A172 (cell line): ENCODE data around the gene APOD. TPM values are rescaled to one million over a fixed set of nuclear protein-coding genes. Genes with fewer than 3 reads are reported as not detected.
A peak's percentile ranks its signal among the peaks of the same experiment; 100 is the strongest.

Experiments used
- DNase-seq: peaks from one replicate; pipeline ENCODE4 v3.0.0-alpha.2; 2015; ENCODE audit warnings: low spot score
- total RNA-seq: library from RNA; depleted of rRNA; stranded (reverse); fragments of >200 nt; shearing (Covaris generic); gene quantifications from 2 replicates; pipeline ENCODE4 v1.2.3, GENCODE V29; 2014

The APOD gene
- total RNA-seq, 1 experiment from 2014 or later = 0.17 TPM

DNA sequence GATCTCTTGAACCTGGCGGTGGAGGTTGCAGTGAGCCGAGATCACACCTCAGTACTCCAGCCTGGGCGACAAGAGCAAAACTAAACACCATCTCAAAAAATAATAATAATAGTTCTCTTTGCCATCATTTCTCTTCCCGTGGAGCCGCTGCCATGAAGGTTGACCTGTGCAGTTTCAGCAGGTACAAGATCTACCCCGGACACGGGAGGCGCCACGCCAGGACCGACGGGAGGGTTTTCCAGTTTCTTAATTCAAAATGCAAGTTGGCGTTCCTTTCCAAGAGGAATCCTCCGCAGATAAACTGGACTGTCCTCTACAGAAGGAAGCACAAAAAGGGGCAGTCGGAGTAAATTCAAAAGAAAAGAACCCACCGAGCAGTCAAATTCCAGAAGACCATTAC, 29.3 kb downstream of the APOD start:
- no peak for DNase-seq

DNA sequence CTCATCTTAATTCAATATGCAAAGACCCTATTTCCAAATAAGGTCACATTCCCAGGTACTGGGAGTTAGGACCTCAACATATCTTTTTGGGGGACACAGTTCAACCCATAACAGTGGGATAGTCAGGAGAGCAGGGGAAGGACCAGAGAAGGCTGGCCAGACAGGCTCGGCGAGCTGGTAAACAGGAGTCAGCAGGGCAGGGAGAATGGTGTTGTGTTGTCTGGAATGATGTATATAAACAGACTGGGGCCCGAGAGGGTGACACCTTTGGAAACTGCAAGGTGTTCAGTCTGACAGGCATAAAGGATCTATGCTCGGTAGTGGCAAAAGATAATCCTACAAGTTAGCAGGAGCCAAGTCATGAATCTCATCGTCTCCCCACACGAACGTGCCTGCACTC, 30.5 kb downstream of the APOD start:
- DNase-seq = no peak

DNA sequence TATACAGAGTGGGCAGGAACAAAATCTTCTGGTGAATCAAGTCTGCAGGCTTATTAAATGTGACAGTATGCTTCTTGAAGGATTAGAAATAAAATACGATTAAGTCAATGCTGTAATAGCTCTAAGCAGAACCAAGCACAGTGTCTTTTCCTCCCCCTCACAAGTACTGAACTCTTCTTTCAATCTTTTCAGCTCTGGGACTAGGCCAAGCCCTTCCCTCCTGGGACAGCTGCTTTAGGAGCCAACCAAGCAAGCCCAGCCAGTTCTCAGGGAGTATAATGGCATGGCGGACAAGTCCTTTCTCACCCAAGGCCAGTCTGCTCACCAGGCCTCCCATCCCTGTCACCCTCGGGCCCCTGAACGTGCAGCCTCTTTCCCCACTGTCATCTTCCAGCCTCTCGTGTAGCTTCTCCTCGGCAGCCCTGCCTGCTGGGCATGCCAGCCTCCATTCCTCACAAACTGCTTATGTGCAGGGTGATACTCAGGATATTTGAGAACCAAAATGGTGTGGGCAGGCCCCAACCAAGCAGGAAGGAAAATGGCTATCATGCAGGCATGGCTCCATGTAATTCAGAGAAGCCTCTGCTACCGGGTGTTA, 32.3 kb downstream of the APOD start:
- no peak for DNase-seq

DNA sequence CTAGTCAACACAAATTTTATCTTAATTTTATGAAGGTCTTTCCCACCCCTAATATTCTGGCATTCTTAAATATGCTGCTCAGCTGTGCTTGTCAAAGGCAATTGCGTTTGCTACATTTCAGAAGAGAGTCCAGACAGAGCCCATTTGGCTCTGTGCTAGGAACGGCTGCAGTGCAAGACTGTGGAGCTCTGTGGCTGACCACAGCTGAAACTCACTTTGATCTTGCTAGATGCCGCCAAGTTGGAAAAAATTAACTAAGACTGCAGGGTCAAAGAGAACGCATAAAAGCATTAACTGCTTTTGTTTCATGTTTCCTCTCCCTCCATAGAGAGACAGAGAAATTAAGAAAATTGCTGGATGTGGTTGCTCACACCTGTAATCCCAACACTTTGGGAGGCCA, 33.0 kb downstream of the APOD start:
- no peak for DNase-seq

DNA sequence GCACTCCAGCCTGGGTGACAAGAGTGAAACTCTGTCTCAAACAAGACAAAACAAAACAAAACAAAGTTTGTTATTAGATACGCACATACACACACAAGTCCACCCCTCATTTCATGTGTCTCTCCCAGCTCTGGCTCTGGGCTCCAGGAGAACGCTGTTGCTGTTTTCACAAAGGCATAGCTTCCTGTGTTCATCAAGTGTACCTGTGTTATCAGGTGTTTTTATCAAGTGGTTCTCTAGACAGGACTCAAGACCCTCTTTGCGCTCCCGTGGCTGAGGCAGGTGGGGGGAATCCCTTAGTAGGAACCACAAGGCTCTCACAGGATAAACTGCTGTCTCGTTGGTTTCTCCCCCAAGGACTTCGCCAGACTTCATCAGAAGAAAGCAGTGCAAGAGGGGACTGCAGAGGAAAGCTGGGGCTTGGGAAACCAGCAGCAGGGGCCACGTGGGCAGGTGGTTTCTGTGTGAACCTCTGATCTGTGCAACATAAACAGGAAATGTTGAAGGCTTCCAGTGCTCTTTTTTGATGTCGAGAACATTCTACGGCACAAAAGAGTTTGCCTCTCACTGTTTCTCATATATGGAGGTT, 33.7 kb downstream of the APOD start:
- no peak for DNase-seq

DNA sequence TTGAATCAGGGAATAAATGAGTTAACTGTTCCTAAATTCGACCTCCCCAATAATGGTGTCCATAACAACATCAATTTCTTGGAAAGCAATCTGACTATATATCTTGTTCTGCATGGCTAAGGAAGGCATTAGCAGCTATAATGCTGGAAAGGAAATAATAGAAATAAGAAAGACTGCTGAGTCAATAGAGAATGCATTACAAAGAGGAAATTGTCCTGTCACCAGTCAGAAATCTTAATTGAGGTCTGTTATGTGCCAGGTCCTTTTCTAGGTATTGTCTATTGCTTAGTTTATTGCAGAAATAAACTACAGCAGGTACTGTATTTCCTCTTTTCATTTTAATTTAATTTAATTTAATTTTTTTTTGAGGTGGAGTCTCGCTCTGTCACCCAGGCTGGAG, 34.8 kb downstream of the APOD start:
- DNase-seq = no peak

DNA sequence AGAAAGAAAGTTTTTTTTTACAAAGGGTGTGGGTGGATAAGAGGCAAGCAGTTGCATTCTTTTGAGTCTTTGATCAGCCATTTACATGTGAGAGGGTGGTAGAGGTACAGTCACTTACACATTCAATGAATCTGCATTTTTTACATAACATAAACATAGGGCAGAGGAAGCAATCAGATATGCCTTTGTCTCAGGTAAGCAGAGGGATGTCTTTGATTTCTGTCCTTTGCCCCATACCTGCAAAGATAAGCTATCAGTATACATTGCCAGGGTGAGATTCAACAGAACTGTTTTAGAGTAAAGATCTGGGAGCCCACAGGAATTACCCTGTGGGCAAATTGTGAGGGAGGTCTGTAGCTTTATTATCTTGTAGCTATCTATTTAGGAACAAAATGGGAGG, 35.2 kb downstream of the APOD start:
- no peak for DNase-seq

DNA sequence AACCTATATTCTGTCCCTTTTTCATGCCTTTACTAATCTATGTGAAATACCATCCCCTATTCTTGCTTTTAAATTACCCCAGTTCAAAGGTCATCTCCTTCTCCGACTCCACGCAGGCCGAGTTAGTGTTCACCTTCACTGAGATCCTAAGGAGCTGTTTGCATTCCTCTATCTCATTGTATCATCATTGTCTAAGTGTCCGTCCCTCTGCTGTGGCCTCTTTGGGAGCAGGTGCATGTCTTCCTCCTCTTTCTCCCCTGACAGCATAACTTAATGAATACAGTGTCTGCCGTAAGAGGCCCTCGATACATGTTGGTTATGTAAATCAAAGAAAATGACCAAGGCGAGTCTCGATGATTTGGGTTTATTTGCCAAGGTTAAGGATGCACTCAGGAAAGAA, 35.7 kb downstream of the APOD start:
- no peak for DNase-seq

DNA sequence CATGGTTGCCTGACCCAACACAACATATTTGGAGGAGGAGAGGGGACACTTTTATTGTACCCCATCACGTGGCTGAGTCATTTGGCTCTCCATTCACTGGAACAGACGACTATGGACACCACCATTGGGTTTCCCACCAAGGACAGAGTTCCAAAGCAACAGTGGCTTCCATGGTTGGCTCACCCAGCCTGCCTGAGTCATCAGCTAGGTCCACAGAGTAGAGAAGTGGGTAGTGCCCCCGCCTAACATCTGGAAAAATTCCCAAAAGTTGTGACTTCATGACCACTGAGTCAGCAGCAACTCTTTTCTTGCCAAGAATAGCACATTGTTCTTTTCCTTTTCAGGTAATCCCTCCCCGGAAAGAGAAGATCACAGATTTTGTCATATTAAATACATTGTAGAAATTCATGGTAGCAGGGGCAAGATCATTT, 37.6 kb downstream of the APOD start:
- peak; percentile 96 for DNase-seq

DNA sequence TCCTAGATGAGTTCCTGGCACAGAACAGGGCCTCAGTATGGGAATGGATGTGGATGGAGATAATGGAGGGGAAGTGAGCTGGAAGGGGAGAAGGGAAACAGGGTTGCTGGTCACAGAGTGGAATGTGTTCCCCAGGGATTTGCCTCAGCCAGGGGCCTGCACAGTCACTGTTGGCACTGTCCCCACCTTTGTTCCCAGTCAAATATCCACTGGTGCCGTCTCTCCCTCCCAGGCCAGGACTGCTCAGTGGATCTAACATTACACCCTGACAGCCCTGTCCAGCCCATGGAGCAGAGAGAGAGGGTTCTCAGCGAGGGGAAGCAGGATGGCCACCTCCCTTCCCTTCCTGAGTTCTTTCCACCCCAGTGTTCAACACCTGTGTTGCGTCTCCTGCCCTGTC, 39.1 kb downstream of the APOD start:
- DNase-seq = no peak

DNA sequence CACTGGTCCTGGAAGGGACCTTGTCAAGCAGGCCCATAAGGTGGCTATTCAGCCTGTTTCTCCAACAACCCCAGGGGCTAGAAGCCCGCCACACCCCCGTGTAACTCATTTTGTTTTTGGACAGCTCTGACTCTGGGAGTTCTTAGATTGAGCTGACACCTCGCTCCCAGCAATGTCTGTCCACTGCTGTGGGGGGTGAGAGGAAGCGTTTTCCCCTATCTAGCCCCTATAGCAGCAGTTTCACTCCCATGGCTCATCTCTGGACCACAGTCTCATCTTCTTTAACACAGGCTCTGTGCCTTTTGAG, 39.6 kb downstream of the APOD start:
- no peak for DNase-seq

DNA sequence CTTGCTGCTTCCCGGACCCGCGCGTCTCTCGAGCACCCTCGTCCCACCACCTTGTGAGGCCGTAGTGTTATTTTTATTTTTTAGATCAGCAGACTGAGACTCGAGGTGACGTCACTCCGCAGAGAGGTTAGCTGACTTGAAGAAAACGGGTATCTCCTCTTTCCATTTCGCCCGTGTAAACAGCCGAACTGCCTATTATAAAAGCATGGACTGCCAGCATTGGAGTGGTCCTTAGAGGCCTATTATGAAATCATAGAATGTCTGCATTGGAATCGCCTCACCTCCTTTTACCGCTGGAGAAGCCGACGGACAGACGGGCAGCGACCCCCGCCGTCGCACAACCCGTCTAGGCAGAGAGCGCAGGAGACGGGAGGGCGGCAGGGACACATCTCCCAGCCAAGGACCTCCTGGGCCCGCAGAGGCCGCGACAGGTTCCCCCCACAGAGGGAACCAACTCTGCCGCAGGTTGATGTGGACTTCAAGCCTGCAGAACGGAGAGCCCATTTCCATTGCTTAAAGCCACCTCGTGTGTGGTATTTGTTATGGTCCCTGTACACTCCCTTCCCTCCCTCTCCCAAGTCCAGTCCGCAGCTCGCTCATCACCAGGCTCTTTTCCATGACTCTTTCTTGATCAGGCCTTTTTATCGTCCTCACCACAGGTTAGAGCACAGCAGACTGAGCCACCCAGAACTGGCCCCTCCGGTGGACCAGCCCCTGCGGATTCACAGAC, 40.1 kb downstream of the APOD start:
- no peak for DNase-seq

DNA sequence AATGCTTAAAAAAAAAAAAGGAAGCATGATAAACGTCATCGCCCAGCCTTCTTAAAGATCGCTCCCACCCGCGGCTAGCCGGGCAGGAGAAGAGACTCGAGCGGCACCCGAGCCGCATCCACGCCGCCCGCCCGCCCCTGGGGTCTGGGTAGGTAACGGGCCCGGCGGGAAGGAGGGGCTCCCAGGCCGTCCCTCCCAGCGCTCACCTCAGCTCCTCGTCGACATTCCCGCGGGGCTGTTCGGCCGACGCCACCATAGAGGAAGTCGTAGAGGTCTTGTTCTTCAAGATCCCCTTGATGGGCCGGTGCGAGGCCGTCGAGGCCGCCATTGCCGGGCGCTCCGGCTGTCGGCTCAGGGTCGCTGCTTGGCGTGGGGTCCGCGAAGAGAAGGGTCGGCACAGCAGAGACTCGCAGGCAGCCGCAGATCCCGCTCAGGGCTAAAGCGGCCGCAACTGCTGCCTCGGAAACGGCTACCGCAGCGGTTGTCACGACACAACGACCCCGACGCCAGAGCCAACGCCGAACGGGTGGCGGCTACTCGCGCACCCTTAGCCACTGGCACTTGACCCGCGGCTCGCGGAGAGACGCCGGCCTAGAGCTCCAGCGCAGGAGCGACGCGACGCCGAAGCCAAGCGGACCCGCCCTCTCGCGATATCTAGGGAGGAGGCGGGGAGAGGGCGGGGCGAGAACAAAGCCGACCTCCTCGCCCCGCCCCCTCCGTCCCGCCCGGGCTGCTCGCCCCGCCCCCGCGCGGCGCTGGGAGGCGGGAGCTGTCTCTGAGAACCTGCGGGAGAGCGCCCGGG, 40.8 kb downstream of the APOD start, which contains the start of gene PPP1R2:
Gene PPP1R2 (minus strand): TSS at position 628 of the 802 bp plus-strand sequence. CDS start 300 bp downstream, at position 328.
- peak; percentile 81 for DNase-seq

DNA sequence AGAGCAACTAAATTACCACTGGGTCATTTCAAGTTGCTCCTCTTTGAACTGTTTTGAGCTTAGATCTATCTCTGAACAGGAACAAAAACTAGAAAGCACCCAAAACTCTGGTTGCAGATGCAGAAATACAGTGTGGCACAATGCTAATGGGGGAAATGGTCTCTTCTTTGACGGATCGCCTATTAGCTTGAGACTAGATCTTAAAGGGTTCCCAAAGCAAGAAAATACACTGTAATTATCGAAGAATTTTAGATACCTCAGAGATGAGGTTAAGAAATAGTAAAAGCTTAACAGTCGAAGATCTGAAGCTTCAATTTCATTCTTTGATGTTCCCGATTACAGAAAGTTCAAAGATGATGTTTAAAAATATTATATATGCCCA, 41.4 kb downstream of the APOD start:
- no peak for DNase-seq

DNA sequence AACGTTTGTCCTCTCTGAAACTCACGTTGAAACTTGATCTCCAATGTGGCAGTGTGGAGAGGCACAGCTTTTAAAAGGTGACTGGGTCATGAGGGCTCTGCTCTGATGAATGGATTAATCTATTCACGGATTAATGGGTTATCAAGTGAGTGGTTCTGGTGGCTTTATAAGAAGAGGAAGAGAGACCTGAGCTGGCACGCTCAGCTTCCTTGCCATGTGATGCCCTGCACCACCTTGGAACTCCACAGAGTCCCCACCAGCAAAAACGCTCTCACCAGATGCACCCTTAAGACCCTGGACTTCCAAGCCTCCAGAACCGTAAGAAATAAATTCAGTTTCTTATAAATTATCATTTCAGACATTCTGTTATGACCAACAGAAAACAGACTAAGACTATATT, 43.2 kb downstream of the APOD start:
- DNase-seq = no peak

DNA sequence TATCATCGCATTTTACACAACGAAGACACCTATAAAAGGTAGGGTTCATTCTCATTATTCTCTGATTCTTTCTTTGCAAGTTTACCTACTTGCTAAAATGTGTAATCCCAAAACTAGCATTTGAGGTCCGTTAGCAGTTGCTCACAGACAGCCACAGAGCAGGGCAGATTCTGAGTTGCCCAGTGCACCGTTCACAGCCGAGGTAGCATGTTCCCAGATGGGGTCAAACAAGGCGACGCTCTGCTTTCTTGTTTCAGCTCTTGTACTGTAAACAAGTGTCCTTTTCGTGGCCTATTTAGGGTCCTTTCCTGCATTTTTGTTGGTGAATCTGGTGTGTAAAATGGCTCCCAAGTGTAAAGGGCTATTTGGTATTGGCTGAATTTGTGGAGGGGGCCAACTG, 43.7 kb downstream of the APOD start:
- DNase-seq = no peak

DNA sequence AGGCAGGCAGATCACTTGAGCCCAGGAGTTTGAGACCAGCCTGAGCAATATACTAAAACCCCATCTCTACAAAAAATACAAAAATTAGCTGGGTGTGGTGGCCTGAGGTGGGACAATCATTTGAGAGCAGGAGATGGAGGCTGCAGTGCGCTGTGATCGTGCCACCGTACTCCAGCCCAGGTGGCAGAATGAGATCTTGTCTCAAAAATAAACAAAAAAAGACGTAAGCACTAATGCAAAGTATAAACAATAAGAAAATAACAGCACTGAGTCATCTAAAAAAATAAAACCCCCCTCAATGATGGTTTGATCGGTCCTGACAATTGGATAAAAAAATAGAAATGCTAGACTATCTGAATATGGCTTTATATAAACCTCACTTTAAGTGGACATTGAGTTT, 44.3 kb downstream of the APOD start:
- DNase-seq = no peak

DNA sequence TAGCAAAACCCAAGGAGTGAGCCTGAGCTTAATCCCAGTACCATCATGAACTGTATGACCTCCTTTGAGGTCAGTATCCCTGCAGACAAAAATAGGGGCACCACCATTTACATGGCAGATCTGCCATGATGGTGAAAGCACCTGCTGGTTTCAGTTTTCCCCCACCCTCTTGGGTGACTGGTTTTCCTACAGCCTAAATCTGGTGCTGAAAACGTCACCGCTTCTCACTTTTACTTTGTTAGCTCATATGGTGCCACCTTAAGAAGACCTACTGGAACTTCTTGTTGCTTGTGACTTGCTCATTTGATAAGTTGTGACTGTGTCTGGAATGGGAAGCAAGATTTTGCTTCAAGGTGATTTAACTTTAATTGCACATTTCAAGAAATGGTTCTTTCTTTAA, 45.7 kb downstream of the APOD start:
- DNase-seq = no peak

DNA sequence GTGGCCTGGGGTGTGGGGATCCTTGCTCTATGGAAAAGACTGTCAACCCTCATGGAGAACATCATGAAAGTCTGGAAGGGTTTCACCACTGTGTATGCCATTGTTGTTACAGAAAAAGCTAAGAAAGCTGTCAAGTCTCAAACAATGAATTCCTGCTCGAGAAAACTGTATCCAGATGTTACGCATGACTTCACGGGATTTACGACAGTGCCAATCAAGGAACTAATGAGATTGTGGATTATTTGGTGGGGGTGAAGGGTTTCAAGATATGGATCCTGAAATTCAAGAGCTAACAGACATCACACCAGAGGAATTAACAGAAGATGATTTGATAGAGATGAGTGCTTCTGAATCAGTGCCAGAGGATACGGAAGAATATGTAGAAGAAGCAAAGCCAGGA, 48.4 kb downstream of the APOD start:
- DNase-seq = no peak

DNA sequence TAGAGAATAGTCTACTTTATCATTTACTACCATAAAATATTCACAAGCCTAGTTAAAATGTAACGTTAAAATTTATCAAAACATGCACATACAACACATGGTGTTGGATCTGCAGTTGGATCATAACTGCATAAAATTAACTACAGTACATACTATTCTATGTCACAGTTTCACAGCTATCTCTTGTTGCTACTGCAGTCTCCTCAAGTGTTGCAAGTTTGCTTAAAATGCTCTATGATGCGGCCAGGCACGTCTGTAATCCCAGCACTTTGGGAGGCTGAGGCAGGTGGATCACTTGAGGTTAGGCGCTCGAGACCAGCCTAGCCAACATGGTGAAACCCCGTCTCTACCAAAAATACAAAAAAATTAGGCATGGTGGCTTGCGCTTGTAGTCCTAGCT, 50.9 kb downstream of the APOD start:
- DNase-seq = no peak

DNA sequence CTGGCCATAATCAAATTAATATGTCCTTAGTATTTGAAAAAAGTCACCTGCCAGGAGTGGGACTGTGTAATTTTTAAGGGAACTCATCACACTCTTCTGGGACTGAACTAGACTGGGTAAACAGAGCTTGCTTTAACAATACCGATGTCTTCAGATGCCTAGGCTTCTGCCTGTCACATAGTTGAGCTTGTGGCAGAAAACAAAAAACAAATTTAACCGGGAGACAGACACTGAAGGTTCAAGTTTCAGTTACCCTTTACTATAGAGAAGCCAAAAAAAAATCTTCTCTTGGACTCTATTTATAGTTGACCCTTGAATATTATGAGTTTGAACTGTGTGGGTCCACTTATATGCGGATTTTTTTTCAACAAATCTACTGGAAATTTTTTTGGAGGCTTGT, 51.4 kb downstream of the APOD start:
- no peak for DNase-seq

DNA sequence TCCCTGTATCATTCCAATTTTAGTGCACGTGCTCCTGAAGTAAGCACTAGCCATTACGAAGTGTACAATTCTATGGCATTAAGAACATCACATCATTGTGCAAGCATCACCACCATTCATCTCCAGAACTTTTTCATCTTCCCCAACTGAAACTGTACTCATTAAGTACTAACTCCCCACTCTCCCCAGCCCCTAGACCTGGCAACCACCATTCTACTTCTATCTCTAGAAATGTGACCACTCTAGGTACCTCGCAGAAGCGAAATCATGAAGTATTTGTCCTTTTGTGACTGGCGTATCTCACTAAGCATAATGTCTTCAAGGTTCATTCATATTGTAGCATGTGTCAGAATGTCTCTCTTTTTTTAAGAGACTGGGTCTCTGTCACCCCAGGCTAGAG, 52.1 kb downstream of the APOD start:
- no peak for DNase-seq

DNA sequence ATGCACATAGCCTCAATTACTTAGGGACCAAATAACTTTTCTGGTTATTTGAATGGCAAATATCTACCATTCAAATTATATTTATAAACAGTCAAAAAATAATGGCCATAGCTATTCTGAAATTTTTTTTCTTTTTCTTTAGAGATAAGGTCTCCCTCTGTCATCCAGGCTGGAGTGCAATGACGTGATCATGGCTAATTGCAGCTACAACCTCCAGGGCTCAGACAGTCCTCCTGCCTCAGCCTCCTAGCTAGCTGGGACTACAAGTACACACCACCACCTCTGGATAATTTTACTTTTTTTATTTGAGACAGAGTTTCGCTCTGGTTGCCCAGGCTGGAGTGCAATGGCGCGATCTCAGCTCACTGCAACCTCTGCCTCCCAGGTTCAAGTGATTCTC, 57.2 kb downstream of the APOD start:
- no peak for DNase-seq
